Measurements from ENCODE around the gene VTI1A. TPM values are rescaled to one million over a fixed set of nuclear protein-coding genes. Genes with fewer than 3 reads are reported as not detected.

Gene VTI1A
- total and polyA plus RNA-seq, 2 of the 4 experiments (the other 2 are of a cell fraction) = 9.7 to 24.9 TPM

DNA sequence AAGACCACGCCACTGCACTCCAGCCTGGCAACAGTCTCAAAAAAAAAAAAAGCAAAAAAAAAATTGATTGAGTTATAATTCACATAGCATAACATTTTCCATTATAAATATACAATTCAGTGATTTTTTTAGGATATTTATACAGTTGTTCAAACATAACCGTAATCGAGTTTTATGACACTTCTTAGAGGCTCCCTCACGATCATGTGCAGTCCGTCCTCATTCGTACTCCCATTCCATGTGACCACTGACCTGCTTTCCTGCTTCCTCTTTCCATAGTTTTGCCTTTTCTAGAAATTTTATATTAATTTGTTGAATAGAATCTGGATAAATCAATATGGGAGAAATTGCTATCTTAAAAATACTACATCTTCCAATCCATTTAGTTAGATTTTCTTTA lies 45.7 kb downstream of the VTI1A start:
- Histone ChIP-seq H3K23ac (ENCODE audit: low read depth, low read length) (no peak overlapping the region), H2BK20ac (ENCODE audit: low read depth, low read length) (no peak overlapping the region), H2AK5ac (ENCODE audit: low read depth, low read length) (no peak overlapping the region), H2BK15ac (ENCODE audit: low read depth, low read length) (no peak overlapping the region), H4K8ac (ENCODE audit: low read depth in 2 of 2, low read length in 2 of 2) (no peak overlapping the region), H3K36me3 (ENCODE audit: control insufficient read depth, insufficient read depth, low read length) (no peaks in the 10 kb centered on the region), H3K9me1 (ENCODE audit: insufficient read depth, low read length) (no peaks in the 10 kb centered on the region), H3K4ac (ENCODE audit: low read depth, low read length) (no peak overlapping the region), H4K5ac (ENCODE audit: low read depth, low read length) (no peak overlapping the region), H2BK120ac (ENCODE audit: low read depth, low read length) (no peak overlapping the region), H3K4me1 (ENCODE audit: control insufficient read depth, insufficient read depth, low read length) (no peaks in the 10 kb centered on the region), H2AK9ac (replicated peaks; ENCODE audit: low read depth, low read length, poor library complexity) (no peak overlapping the region), H3K56ac (ENCODE audit: extremely low read depth, insufficient read depth, low read length) (no peak overlapping the region), H3K27me3 (ENCODE audit: control insufficient read depth, insufficient read depth, low read length) (no peaks in the 10 kb centered on the region), H3K27ac (ENCODE audit: insufficient read depth, low read length) (no peak overlapping the region), H3K9ac (ENCODE audit: low read depth, low read length) (no peak overlapping the region), H3K9me3 (ENCODE audit: control insufficient read depth, insufficient read depth, low read length) (no peaks in the 10 kb centered on the region), H2BK5ac (ENCODE audit: low read depth, low read length, poor library complexity, severe bottlenecking) (no peak overlapping the region), H3K79me1 (ENCODE audit: low read depth in 1 of 2, low read length in 2 of 2) (no peaks in the 10 kb centered on the region; a peak in 1 of 4 replicates), H4K91ac (ENCODE audit: insufficient read depth, low read depth, low read length) (no peak overlapping the region), H3K18ac (ENCODE audit: low read depth, low read length) (no peak overlapping the region), H3K4me3 (ENCODE audit: insufficient read depth, low read depth, low read length) (no peak overlapping the region), H3K14ac (replicated peaks; ENCODE audit: low read depth, low read length) (no peak overlapping the region), H4K20me1 (ENCODE audit: insufficient read depth, low read length) (no peaks in the 10 kb centered on the region), H3K4me2 (ENCODE audit: low read depth, low read length) (no peak overlapping the region), H2AFZ (replicated peaks; ENCODE audit: low read length, poor library complexity) (no peak overlapping the region)
- no CpG with 5 or more reads among the region's 6 CpGs for WGBS, 2 experiments (ENCODE audit: extremely low coverage in 2 of 2, insufficient read length in 1 of 2)
- TF ChIP-seq MAFK (IDR thresholded peaks at IDR 0.05; ENCODE audit: low read depth, low read length) (no peak), FOS (IDR thresholded peaks at IDR 0.05; ENCODE audit: low read depth, low read length) (no peak), CHD1 (IDR thresholded peaks at IDR 0.05; ENCODE audit: low read depth, low read length) (no peak), BHLHE40 (IDR thresholded peaks at IDR 0.05; ENCODE audit: low read depth, low read length) (no peak), NFE2L2 (IDR thresholded peaks at IDR 0.05; ENCODE audit: low read depth, low read length) (no peak), MAZ (IDR thresholded peaks at IDR 0.05; ENCODE audit: borderline replicate concordance, low read depth, low read length) (no peak), POLR2A (IDR thresholded peaks at IDR 0.05; ENCODE audit: low read depth, low read length) (no peak), CEBPB (IDR thresholded peaks at IDR 0.05; ENCODE audit: low read depth, low read length) (no peak), RFX5 (IDR thresholded peaks at IDR 0.05; ENCODE audit: low read depth, low read length) (no peak), RCOR1 (IDR thresholded peaks at IDR 0.05; ENCODE audit: insufficient replicate concordance, low read length) (no peak), MXI1 (IDR thresholded peaks at IDR 0.05; ENCODE audit: borderline replicate concordance, low read depth, low read length) (no peak), SMC3 (IDR thresholded peaks at IDR 0.05; ENCODE audit: low read depth, low read length) (no peak), RAD21 (IDR thresholded peaks at IDR 0.05; ENCODE audit: low read length) (no peak)
- TF ChIP-seq, protein P1, sequence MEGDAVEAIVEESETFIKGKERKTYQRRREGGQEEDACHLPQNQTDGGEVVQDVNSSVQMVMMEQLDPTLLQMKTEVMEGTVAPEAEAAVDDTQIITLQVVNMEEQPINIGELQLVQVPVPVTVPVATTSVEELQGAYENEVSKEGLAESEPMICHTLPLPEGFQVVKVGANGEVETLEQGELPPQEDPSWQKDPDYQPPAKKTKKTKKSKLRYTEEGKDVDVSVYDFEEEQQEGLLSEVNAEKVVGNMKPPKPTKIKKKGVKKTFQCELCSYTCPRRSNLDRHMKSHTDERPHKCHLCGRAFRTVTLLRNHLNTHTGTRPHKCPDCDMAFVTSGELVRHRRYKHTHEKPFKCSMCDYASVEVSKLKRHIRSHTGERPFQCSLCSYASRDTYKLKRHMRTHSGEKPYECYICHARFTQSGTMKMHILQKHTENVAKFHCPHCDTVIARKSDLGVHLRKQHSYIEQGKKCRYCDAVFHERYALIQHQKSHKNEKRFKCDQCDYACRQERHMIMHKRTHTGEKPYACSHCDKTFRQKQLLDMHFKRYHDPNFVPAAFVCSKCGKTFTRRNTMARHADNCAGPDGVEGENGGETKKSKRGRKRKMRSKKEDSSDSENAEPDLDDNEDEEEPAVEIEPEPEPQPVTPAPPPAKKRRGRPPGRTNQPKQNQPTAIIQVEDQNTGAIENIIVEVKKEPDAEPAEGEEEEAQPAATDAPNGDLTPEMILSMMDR (conservative IDR thresholded peaks at IDR 0.05; ENCODE audit: low read depth, low read length) = no peak
- TF ChIP-seq, protein P2, sequence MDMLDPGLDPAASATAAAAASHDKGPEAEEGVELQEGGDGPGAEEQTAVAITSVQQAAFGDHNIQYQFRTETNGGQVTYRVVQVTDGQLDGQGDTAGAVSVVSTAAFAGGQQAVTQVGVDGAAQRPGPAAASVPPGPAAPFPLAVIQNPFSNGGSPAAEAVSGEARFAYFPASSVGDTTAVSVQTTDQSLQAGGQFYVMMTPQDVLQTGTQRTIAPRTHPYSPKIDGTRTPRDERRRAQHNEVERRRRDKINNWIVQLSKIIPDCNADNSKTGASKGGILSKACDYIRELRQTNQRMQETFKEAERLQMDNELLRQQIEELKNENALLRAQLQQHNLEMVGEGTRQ (IDR thresholded peaks at IDR 0.05; ENCODE audit: low read depth, low read length) = no peak
- TF ChIP-seq, protein P3, sequence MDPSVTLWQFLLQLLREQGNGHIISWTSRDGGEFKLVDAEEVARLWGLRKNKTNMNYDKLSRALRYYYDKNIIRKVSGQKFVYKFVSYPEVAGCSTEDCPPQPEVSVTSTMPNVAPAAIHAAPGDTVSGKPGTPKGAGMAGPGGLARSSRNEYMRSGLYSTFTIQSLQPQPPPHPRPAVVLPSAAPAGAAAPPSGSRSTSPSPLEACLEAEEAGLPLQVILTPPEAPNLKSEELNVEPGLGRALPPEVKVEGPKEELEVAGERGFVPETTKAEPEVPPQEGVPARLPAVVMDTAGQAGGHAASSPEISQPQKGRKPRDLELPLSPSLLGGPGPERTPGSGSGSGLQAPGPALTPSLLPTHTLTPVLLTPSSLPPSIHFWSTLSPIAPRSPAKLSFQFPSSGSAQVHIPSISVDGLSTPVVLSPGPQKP (IDR thresholded peaks at IDR 0.05; ENCODE audit: borderline replicate concordance, low read depth, low read length) = no peak
- in situ Hi-C loops (cut with MboI; ENCODE audit: low sequenced_read_pairs) = no loop called here
- CTCF ChIA-PET = interaction anchor here (1.8 kb wide), 1 partner anchor 20 kb away, joined by 7 read pairs; no protein-coding TSS in a partner anchor
- BruUV-seq (replicated peaks) = no TSS peak
- DNase-seq (no peak), ATAC-seq (ENCODE audit: low read depth) (no peak)
- dilution Hi-C loops (cut with HindIII; ENCODE audit: low sequenced_read_pairs, unreplicated experiment) = no loop called here
- POLR2A ChIA-PET (ENCODE audit: unreplicated experiment) = no interaction called here
- intact Hi-C loops (cut with micrococcal nuclease) = no loop called here

All from IMR-90 (cell line).